HL-60 (cell line): Measurements from ENCODE around the gene KIF23.

Experiments used
- DNase-seq, 2 experiments: peaks; one replicate each; pipeline ENCODE4 v3.0.0-alpha.2; 2010 to 2020; ENCODE audit warnings: low read depth in 1 of 2, low spot score in 1 of 2
- H3K27ac ChIP-seq: fragments of 250-450 bp; sonication (Bioruptor Pico); replicated peaks from 2 replicates; pipeline ENCODE4 v1.5.1; 2020; ENCODE audit warnings: mild to moderate bottlenecking, moderate library complexity
- H3K27me3 ChIP-seq: fragments of 250-450 bp; sonication (Bioruptor Pico); 2 replicates; pipeline ENCODE4 v1.5.1; 2021; ENCODE audit warnings: mild to moderate bottlenecking, moderate library complexity; ENCODE audit not compliant: insufficient read depth, poor library complexity, severe bottlenecking
- H3K4me3 ChIP-seq: replicated peaks from 2 replicates; pipeline ENCODE4 v1.5.1; 2011; ENCODE audit warnings: mild to moderate bottlenecking, control low read depth, low read length; ENCODE audit not compliant: insufficient read depth
- CTCF ChIP-seq: IDR thresholded peaks from one replicate; pipeline ENCODE4 v1.5.1; 2011; ENCODE audit warnings: low read length, control low read depth, inconsistent platforms; ENCODE audit not compliant: insufficient read depth
- GABPA ChIP-seq: IDR thresholded peaks from 2 replicates; pipeline ENCODE4 v1.6.1; 2012; ENCODE audit warnings: low read depth
- POLR2AphosphoS5 ChIP-seq: IDR thresholded peaks from 2 replicates; pipeline ENCODE4 v1.6.1; 2012; ENCODE audit warnings: low read depth
- REST ChIP-seq: IDR thresholded peaks from 2 replicates; pipeline ENCODE4 v1.6.1; 2012; ENCODE audit warnings: low read depth; ENCODE audit not compliant: insufficient replicate concordance
- SPI1 ChIP-seq: IDR thresholded peaks from 2 replicates; pipeline ENCODE4 v1.6.1; 2012; ENCODE audit warnings: low read depth, mild to moderate bottlenecking, borderline replicate concordance

KIF23 gene

GRCh38 chr15:69424001-69424400 lies 9.9 kb downstream of the KIF23 start:
- Histone ChIP-seq H3K27me3 (no peaks in the 10 kb centered on the region), H3K4me3 (no peak overlapping the region), H3K27ac (no peak overlapping the region)
- no peak for DNase-seq
- no peak for TF ChIP-seq SPI1
- TF ChIP-seq POLR2AphosphoS5 = no peak
- no peak for TF ChIP-seq GABPA
- no peak for TF ChIP-seq REST
- no peak for TF ChIP-seq CTCF

GRCh38 chr15:69424748-69425413 lies 10.7 kb downstream of the KIF23 start:
- DNase-seq = no peak
- TF ChIP-seq GABPA (no peak), REST (no peak), CTCF (no peak), POLR2AphosphoS5 (no peak), SPI1 (no peak)
- no peaks in the 10 kb centered on the region for H3K27me3 ChIP-seq
- H3K4me3 ChIP-seq = no peak overlapping the region
- H3K27ac ChIP-seq = no peak overlapping the region

GRCh38 chr15:69433831-69434230 lies 19.7 kb downstream of the KIF23 start:
- Histone ChIP-seq H3K4me3 (no peak overlapping the region), H3K27me3 (no peaks in the 10 kb centered on the region), H3K27ac (no peak overlapping the region)
- TF ChIP-seq REST (no peak), GABPA (no peak), POLR2AphosphoS5 (no peak), CTCF (no peak), SPI1 (no peak)
- DNase-seq = no peak
